Neural progenitor cell (in vitro differentiated cells): ENCODE results near the gene SNX1.

Experiments used
- EZH2 ChIP-seq: fragments of 200-600 bp; sonication (generic); IDR thresholded peaks from 2 replicates; pipeline ENCODE4 v1.6.1; 2017; ENCODE audit warnings: antibody characterized with exemption, mild to moderate bottlenecking, moderate library complexity
- TF ChIP-seq, protein P1 (sequence below): fragments of 200-600 bp; sonication (generic); IDR thresholded peaks from 2 replicates; pipeline ENCODE4 v1.5.1; 2017; ENCODE audit warnings: antibody characterized with exemption, mild to moderate bottlenecking

DNA sequence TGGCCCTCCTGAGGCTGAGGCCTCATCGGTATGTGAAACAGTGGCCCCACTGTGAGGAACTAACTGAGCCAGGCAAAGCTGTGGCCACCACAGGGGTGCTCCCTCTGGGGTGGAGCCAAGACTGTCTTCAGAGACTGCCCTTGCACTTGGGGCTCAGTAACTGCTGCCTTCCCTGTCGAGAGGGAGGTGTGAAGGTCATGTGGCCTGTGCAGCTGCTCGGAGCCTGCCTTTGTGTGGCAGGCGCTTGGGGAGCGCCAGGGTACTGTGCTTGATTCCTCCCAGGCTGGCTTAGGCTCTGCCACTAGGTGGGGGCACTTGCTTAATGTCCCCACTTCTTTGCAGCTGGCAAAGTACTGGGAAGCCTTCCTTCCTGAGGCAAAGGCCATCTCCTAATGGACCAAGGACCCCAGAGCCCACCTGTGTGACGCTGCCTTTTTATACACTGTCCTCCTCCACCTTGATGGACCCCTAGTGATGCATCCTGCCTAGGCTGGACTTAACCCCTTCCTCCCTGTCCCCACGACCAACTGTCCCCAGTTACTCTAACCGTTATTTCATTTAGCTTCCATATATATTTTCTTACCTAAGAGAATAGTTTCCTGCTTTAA, 41.5 kb downstream of the SNX1 start:
- TF ChIP-seq, protein P1, sequence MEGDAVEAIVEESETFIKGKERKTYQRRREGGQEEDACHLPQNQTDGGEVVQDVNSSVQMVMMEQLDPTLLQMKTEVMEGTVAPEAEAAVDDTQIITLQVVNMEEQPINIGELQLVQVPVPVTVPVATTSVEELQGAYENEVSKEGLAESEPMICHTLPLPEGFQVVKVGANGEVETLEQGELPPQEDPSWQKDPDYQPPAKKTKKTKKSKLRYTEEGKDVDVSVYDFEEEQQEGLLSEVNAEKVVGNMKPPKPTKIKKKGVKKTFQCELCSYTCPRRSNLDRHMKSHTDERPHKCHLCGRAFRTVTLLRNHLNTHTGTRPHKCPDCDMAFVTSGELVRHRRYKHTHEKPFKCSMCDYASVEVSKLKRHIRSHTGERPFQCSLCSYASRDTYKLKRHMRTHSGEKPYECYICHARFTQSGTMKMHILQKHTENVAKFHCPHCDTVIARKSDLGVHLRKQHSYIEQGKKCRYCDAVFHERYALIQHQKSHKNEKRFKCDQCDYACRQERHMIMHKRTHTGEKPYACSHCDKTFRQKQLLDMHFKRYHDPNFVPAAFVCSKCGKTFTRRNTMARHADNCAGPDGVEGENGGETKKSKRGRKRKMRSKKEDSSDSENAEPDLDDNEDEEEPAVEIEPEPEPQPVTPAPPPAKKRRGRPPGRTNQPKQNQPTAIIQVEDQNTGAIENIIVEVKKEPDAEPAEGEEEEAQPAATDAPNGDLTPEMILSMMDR: no peak
- no peak for TF ChIP-seq EZH2
